Measurements from ENCODE around the gene CFB. TPM values are rescaled to one million over a fixed set of nuclear protein-coding genes. Genes with fewer than 3 reads are reported as not detected.
A peak's percentile ranks its signal among the peaks of the same experiment; 100 is the strongest.

Gene CFB
- total RNA-seq, 1 experiment from 2014 or later, result 944 TPM

DNA sequence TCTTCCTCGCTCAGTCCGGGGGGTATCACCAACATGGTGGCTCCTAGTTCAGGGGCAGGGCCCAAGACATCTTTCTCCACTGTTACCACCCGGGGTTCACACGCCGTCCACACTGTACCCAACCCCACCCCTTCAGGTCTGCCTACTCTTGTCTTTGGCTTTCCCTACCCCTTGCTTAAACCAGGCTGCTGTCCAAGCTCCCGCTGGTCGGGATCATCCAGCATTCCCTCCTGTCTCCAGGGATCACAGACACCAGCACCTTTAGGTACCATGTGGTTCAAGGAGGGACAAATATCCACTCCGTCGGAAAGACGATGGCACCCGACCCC, 12.5 kb downstream of the CFB start:
- TF ChIP-seq, protein P1, sequence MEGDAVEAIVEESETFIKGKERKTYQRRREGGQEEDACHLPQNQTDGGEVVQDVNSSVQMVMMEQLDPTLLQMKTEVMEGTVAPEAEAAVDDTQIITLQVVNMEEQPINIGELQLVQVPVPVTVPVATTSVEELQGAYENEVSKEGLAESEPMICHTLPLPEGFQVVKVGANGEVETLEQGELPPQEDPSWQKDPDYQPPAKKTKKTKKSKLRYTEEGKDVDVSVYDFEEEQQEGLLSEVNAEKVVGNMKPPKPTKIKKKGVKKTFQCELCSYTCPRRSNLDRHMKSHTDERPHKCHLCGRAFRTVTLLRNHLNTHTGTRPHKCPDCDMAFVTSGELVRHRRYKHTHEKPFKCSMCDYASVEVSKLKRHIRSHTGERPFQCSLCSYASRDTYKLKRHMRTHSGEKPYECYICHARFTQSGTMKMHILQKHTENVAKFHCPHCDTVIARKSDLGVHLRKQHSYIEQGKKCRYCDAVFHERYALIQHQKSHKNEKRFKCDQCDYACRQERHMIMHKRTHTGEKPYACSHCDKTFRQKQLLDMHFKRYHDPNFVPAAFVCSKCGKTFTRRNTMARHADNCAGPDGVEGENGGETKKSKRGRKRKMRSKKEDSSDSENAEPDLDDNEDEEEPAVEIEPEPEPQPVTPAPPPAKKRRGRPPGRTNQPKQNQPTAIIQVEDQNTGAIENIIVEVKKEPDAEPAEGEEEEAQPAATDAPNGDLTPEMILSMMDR (IDR thresholded peaks at IDR 0.05; ENCODE audit: unreplicated experiment), result no peak
- H3K4me3 Mint-ChIP-seq (ENCODE audit: low read depth, unreplicated experiment), result peak overlapping the region; percentile 97
- DNase-seq, result no peak
- no TSS peak for BruUV-seq (replicated peaks)
- intact Hi-C loops (cut with micrococcal nuclease; ENCODE audit: unreplicated experiment), result loop anchor here (5.0 kb wide), 1 partner anchor 219 kb away; the partner anchor contains the start of genes AGPAT1 and RNF5
- H3K36me3 Mint-ChIP-seq (ENCODE audit: insufficient read depth, unreplicated experiment), result peaks cover 90% of the 10 kb centered on the region
- H3K27ac Mint-ChIP-seq (ENCODE audit: unreplicated experiment), result peak overlapping the region; percentile 97
- H3K9me3 Mint-ChIP-seq (ENCODE audit: low read depth, unreplicated experiment), result no peaks in the 10 kb centered on the region
- CTCF ChIA-PET, result interaction anchor here (0.6 to 1.9 kb wide), 3 partner anchors 40 to 79 kb away, joined by 3 to 14 read pairs (median 3); partner anchors contain the start of genes EHMT2 and SLC44A4
- no peaks in the 10 kb centered on the region for H3K27me3 Mint-ChIP-seq (ENCODE audit: unreplicated experiment)
- peaks cover 18% of the 10 kb centered on the region for H3K4me1 Mint-ChIP-seq (ENCODE audit: low read depth, unreplicated experiment)

DNA sequence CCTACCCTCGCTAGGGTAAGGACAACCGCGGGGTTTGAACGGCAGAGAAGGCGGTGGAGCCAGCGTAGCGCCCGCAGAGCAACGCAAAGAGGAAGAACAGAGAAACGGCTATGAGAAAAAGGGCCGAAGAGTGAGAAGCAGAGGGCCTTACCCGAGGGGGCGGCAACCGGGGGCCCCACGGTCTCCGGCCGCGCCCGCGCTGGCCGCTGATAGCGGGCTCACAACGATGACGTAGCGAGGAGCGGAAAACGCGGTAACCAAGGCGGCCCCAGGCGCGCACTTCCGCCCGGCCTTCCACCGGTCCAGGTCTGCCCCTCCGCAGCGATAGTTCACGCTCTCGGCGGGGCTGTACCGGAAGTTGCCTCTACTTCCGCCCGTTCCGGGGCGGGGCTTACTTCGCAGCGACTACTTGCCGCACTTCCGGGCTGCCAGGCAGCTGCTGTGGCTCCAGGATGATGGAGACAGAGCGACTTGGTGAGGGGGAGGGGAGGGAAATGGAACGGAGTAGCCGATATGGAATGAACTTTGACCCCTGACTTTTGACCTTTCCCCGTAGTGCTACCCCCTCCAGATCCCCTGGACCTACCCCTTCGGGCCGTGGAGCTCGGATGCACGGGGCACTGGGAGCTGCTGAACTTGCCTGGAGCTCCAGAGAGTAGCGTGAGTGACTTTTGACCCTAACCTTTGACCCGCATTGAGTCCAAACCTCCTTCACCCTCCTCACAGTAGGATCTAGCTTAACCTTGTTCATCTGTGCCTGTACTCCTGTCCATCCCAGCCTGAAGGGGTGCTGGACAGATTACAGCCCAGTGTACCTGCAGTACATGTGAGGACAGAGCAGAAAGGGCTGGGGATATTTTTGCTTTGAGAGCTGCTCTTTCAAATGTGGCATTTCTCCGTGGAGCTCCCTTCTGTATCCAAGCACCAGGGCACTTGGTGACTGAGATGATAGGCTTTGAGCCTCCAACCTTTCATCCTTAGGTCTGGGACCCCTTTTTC, 13.1 kb downstream of the CFB start, which contains the start of the genes NELFE and SKIC2:
Gene NELFE (minus strand): TSS at position 231 of the 999 bp plus-strand sequence. CDS start 525 bp downstream, outside the sequence.
Gene SKIC2 (plus strand): TSS at position 435 of the 999 bp plus-strand sequence. CDS start 18 bp downstream, at position 453.
- H3K4me1 Mint-ChIP-seq (ENCODE audit: low read depth, unreplicated experiment), result peaks cover 15% of the 10 kb centered on the region
- CTCF ChIA-PET, result interaction anchor here (0.6 to 1.9 kb wide), 5 partner anchors 13 to 80 kb away, joined by 3 to 14 read pairs (median 4); partner anchors contain the start of genes CFB, EHMT2 and SLC44A4
- H3K4me3 Mint-ChIP-seq (ENCODE audit: low read depth, unreplicated experiment), result peak within 1 kb of the TSS; percentile 97
- DNase-seq, result peak; percentile 100
- no peaks in the 10 kb centered on the region for H3K27me3 Mint-ChIP-seq (ENCODE audit: unreplicated experiment)
- TF ChIP-seq, protein P1 (IDR thresholded peaks at IDR 0.05; ENCODE audit: unreplicated experiment), result no peak
- no peaks in the 10 kb centered on the region for H3K9me3 Mint-ChIP-seq (ENCODE audit: low read depth, unreplicated experiment)
- H3K27ac Mint-ChIP-seq (ENCODE audit: unreplicated experiment), result peak within 1 kb of the TSS; percentile 97
- BruUV-seq (replicated peaks), result TSS peak; percentile 49
- intact Hi-C loops (cut with micrococcal nuclease; ENCODE audit: unreplicated experiment), result loop anchor here (5.0 kb wide), 1 partner anchor 218 kb away; the partner anchor contains the start of genes AGPAT1 and RNF5
- H3K36me3 Mint-ChIP-seq (ENCODE audit: insufficient read depth, unreplicated experiment), result peaks cover 83% of the 10 kb centered on the region

DNA sequence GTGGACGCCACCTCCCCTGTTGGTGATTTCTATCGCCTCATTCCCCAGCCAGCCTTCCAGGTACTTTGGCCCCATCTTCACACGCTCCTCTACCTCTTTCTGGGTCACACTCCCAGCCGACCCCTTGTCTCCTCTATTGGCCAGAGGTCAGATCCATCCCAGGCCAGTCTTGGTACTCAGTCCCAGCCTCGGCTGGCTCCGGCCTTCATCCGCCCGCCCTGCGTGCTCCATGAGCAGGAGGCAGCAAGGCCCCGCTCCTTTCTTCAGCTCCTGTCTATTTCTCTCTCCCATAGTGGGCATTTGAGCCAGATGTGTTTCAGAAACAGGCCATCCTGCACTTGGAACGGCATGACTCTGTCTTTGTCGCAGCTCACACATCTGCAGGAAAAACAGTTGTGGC, 15.7 kb downstream of the CFB start:
- BruUV-seq (replicated peaks), result no TSS peak
- Mint-ChIP-seq H3K27ac (ENCODE audit: unreplicated experiment) (no peak overlapping the region), H3K4me1 (ENCODE audit: low read depth, unreplicated experiment) (peaks cover 15% of the 10 kb centered on the region), H3K4me3 (ENCODE audit: low read depth, unreplicated experiment) (no peak overlapping the region), H3K27me3 (ENCODE audit: unreplicated experiment) (no peaks in the 10 kb centered on the region), H3K36me3 (ENCODE audit: insufficient read depth, unreplicated experiment) (peaks cover 72% of the 10 kb centered on the region), H3K9me3 (ENCODE audit: low read depth, unreplicated experiment) (no peaks in the 10 kb centered on the region)
- TF ChIP-seq, protein P1 (IDR thresholded peaks at IDR 0.05; ENCODE audit: unreplicated experiment), result no peak
- intact Hi-C loops (cut with micrococcal nuclease; ENCODE audit: unreplicated experiment), result no loop called here
- CTCF ChIA-PET, result interaction anchor here (0.5 to 0.6 kb wide), 2 partner anchors 405 to 1620 kb away, joined by 3 read pairs; no protein-coding TSS in a partner anchor
- no peak for DNase-seq

DNA sequence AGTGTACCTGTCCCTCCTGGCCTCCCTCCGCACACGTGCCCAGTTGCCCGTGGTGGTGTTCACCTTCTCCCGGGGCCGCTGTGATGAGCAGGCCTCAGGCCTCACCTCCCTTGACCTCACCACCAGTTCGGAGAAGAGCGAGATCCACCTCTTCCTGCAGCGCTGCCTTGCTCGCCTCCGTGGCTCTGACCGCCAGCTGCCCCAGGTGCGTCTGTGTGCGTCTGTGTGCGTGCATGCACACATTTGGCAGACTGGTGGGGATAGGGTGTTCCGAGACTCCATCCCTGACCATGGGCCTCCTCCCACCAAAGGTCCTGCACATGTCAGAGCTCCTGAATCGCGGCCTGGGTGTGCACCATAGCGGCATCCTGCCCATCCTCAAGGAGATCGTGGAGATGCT, 18.0 kb downstream of the CFB start:
- Mint-ChIP-seq H3K4me3 (ENCODE audit: low read depth, unreplicated experiment) (no peak overlapping the region), H3K27ac (ENCODE audit: unreplicated experiment) (no peak overlapping the region)
- CTCF ChIA-PET, result no interaction called here

More for the DNA sequence above, 18.0 kb downstream of the CFB start:
- intact Hi-C loops (cut with micrococcal nuclease; ENCODE audit: unreplicated experiment), result no loop called here
- TF ChIP-seq, protein P1 (IDR thresholded peaks at IDR 0.05; ENCODE audit: unreplicated experiment), result no peak
- H3K36me3 Mint-ChIP-seq (ENCODE audit: insufficient read depth, unreplicated experiment), result peaks cover 66% of the 10 kb centered on the region
- no peaks in the 10 kb centered on the region for H3K9me3 Mint-ChIP-seq (ENCODE audit: low read depth, unreplicated experiment)
- H3K4me1 Mint-ChIP-seq (ENCODE audit: low read depth, unreplicated experiment), result no peaks in the 10 kb centered on the region
- DNase-seq, result no peak
- BruUV-seq (replicated peaks), result no TSS peak
- H3K27me3 Mint-ChIP-seq (ENCODE audit: unreplicated experiment), result no peaks in the 10 kb centered on the region

All from Calu3 (cell line).